ENCODE data around the gene NXPH4. TPM values are rescaled to one million over a fixed set of nuclear protein-coding genes. Genes with fewer than 3 reads are reported as not detected.

NXPH4 gene
- total RNA-seq, 2 experiments from 2014 or later: 5.3 to 10.5 TPM

GRCh38 chr12:57236201-57236924 lies 19.8 kb downstream of the NXPH4 start:
- ChIA-PET CTCF (ENCODE audit: unreplicated experiment) (no interaction called here), POLR2A (interaction anchor here (0.6 to 2.4 kb wide), 2 partner anchors 9 to 22 kb away, joined by 3 to 11 read pairs; no protein-coding TSS in a partner anchor)
- Histone ChIP-seq H3K9me3 (ENCODE audit: low read length) (no peaks in the 10 kb centered on the region), H4K20me1 (ENCODE audit: insufficient read depth, low read length) (peaks cover 12% of the 10 kb centered on the region; the same call in 1 of the 2 replicates), H3K4me2 (ENCODE audit: low read length) (peak overlapping the region; percentile 28; the same call in 1 of the 2 replicates), H2AFZ (ENCODE audit: low read length) (no peak overlapping the region), H3K9me2 (ENCODE audit: insufficient read depth, low read length) (no peaks in the 10 kb centered on the region), H3K4me1 (ENCODE audit: insufficient read depth, low read length, poor library complexity, severe bottlenecking) (peaks cover 47% of the 10 kb centered on the region), H3K27ac (ENCODE audit: low read depth, low read length, poor library complexity, severe bottlenecking) (no peak overlapping the region), H3K4me3 (ENCODE audit: low read depth, low read length, poor library complexity, severe bottlenecking) (no peak overlapping the region), H3K36me3 (ENCODE audit: insufficient read depth, low read length) (peaks cover 46% of the 10 kb centered on the region), H3K79me2 (ENCODE audit: insufficient read depth, low read depth, low read length) (peaks cover 3% of the 10 kb centered on the region; the same call in 1 of the 2 replicates)
- no TSS peak for BruUV-seq (replicated peaks)
- TF ChIP-seq EZH2phosphoT487 (IDR thresholded peaks at IDR 0.05; ENCODE audit: borderline replicate concordance, low read depth, low read length) (no peak), CTCF (conservative IDR thresholded peaks at IDR 0.05; ENCODE audit: low read length) (no peak)
- intact Hi-C loops (cut with micrococcal nuclease; ENCODE audit: unreplicated experiment): no loop called here
- no peak for DNase-seq (ENCODE audit: low spot score)

GRCh38 chr12:57236925-57237595 lies 20.5 kb downstream of the NXPH4 start:
- H3K4me3 ChIP-seq (ENCODE audit: low read depth, low read length, poor library complexity, severe bottlenecking): no peak overlapping the region
- 0 out of 2 replicates have a peak, but pooled peaks cover 6% of the 10 kb centered on the region for H4K20me1 ChIP-seq (ENCODE audit: insufficient read depth, low read length)
- BruUV-seq (replicated peaks): no TSS peak
- H2AFZ ChIP-seq (ENCODE audit: low read length): no peak overlapping the region
- H3K4me1 ChIP-seq (ENCODE audit: insufficient read depth, low read length, poor library complexity, severe bottlenecking): peaks cover 49% of the 10 kb centered on the region
- ChIA-PET POLR2A (interaction anchor here (0.6 to 2.7 kb wide), 4 partner anchors 10 to 221 kb away, joined by 3 to 17 read pairs (median 7); no protein-coding TSS in a partner anchor), CTCF (ENCODE audit: unreplicated experiment) (no interaction called here)
- no peak overlapping the region for H3K27ac ChIP-seq (ENCODE audit: low read depth, low read length, poor library complexity, severe bottlenecking)
- H3K9me3 ChIP-seq (ENCODE audit: low read length): no peaks in the 10 kb centered on the region
- DNase-seq (ENCODE audit: low spot score): no peak
- no peaks in the 10 kb centered on the region for H3K9me2 ChIP-seq (ENCODE audit: insufficient read depth, low read length)
- H3K79me2 ChIP-seq (ENCODE audit: insufficient read depth, low read depth, low read length): no peaks in the 10 kb centered on the region; the same call in 1 of the 2 replicates
- peak overlapping the region; percentile 99 for H3K4me2 ChIP-seq (ENCODE audit: low read length)
- TF ChIP-seq EZH2phosphoT487 (IDR thresholded peaks at IDR 0.05; ENCODE audit: borderline replicate concordance, low read depth, low read length) (no peak), CTCF (conservative IDR thresholded peaks at IDR 0.05; ENCODE audit: low read length) (no peak)
- intact Hi-C loops (cut with micrococcal nuclease; ENCODE audit: unreplicated experiment): no loop called here
- H3K36me3 ChIP-seq (ENCODE audit: insufficient read depth, low read length): peaks cover 39% of the 10 kb centered on the region
